Adrenal gland (tissue), 12 donors: Measurements from ENCODE around the gene PIEZO2. TPM values are rescaled to one million over a fixed set of nuclear protein-coding genes. Genes with fewer than 3 reads are reported as not detected.

Source experiments
- DNase-seq, 7 donors: peaks; one replicate each; pipeline ENCODE4 v3.0.0-alpha.2; 2019 to 2020
- H3K27ac ChIP-seq, 5 donors: fragments of 200-600 bp; sonication (generic) in 4 of 5; 1 replicate in 3 of 5; 2 replicates in 2 of 5; pipeline versions ENCODE4 v1.5.1 to v1.8.0; 2016 to 2020; ENCODE audit warnings: mild to moderate bottlenecking in 1 of 5
- H3K27me3 ChIP-seq: fragments of 200-600 bp; 2 replicates; pipeline ENCODE4 v1.8.0; 2021
- H3K36me3 ChIP-seq, 2 donors: fragments of 200-600 bp; replicated peaks in 1 of 2; 1 replicate in 1 of 2; 2 replicates in 1 of 2; pipeline versions ENCODE4 v1.5.1 to v1.8.0; 2018 to 2022
- H3K4me1 ChIP-seq, 2 donors: fragments of 200-600 bp; replicated peaks in 1 of 2; 1 replicate in 1 of 2; 2 replicates in 1 of 2; pipeline versions ENCODE4 v1.5.1 to v1.8.0; 2018 to 2021
- H3K4me3 ChIP-seq, 4 donors: fragments of 200-600 bp; sonication (generic) in 3 of 4; one replicate each; pipeline ENCODE4 v1.5.1; 2016 to 2018
- H3K9me3 ChIP-seq, 3 donors: fragments of 200-600 bp; sonication (generic) in 1 of 3; replicated peaks in 1 of 3; 1 replicate in 2 of 3; 2 replicates in 1 of 3; pipeline versions ENCODE4 v1.5.1 to v1.8.0; 2016 to 2021
- CTCF ChIP-seq, 6 experiments: fragments of 450-650 bp in 4 of 6; fragments of 200-600 bp in 2 of 6; sonication (generic) in 1 of 6; IDR thresholded peaks; 1 replicate in 5 of 6; 2 replicates in 1 of 6; pipeline versions ENCODE4 v1.5.1 to v1.8.0; 2016 to 2021; ENCODE audit warnings: antibody characterized with exemption in 6 of 6, mild to moderate bottlenecking in 2 of 6, moderate library complexity in 1 of 6
- POLR2A ChIP-seq, 2 donors: fragments of 450-650 bp; IDR thresholded peaks; one replicate each; pipeline ENCODE4 v1.6.1; 2017; ENCODE audit warnings: antibody characterized with exemption in 2 of 2, mild to moderate bottlenecking in 2 of 2, moderate library complexity in 1 of 2
- WGBS, 4 donors: extraction: QIAGEN DNeasy Blood & Tissue Kit in 2 of 4; methylation state at CpG; one replicate each; pipeline versions ENCODE4 v1.1.5 to v1.1.7; 2013 to 2017; 5-methylcytosine and 5-hydroxymethylcytosine counted together
- intact Hi-C, 2 donors: fragments of 100-400 bp; cut with DNase I; formaldehyde crosslinking; loops; one replicate each; pipeline versions ENCODE4 v1.14.1 to v1.15.0; 2022 to 2023
- polyA plus RNA-seq, 3 donors: library from polyadenylated mRNA; stranded (reverse); fragments of 200-250 nt in 2 of 3; fragments of 350-450 nt in 1 of 3; fragmentation: Illumina TruSeq in 1 of 3; extraction: RNeasy Lipid Tissue Mini Kit (QIAGEN cat#74804) in 1 of 3; gene quantifications; one replicate each; pipeline ENCODE4 v1.2.3, GENCODE V29; 2013 to 2014
- total RNA-seq, 9 donors: library from RNA; depleted of rRNA in 4 of 9; stranded (reverse); fragments of >200 nt in 4 of 9; fragments of 120-200 nt in 1 of 9; fragmentation: NEBNext Ultra II Directional in 1 of 9; extraction: Animal tissue kit (Norgen Biotek cat#: 25700) in 1 of 9; gene quantifications; one replicate each; pipeline versions ENCODE4 v1.1.0 to v1.2.4, GENCODE V29; 2013 to 2023
- donor health status: healthy with polysubstance abuse.
- donor health status: Bipolar disorder and iron deficiency.
- donor health status: DM: yes; HTN: yes; CAD: no.
- donor health status: DM: no; HTN: no; CAD: no.
- donor health status: DM: no; HTN: no; CAD: no.
- donor health status: DM: yes; HTN: yes; CAD: no.

Gene PIEZO2
- total and polyA plus RNA-seq, 12 donors: 0.88 to 18.0 (median 2.6) TPM

GRCh38 chr18:10820681-10821080 lies 328.7 kb downstream of the PIEZO2 start:
- no peaks in the 10 kb centered on the region for H3K9me3 ChIP-seq
- TF ChIP-seq CTCF (IDR thresholded peaks at IDR 0.05) (no peak), POLR2A (IDR thresholded peaks at IDR 0.05) (no peak)
- H3K4me1 ChIP-seq: no peaks in the 10 kb centered on the region
- intact Hi-C loops: no loop called here
- no peak overlapping the region for H3K27ac ChIP-seq
- no peak overlapping the region for H3K4me3 ChIP-seq
- WGBS, 4 donors: 63 to 87% (median 85%) methylated on average over 5 of the region's 5 CpGs
- no peaks in the 10 kb centered on the region for H3K27me3 ChIP-seq
- H3K36me3 ChIP-seq: no peaks in the 10 kb centered on the region
- no peak for DNase-seq

- no peak for TF ChIP-seq POLR2A (IDR thresholded peaks at IDR 0.05)
- TF ChIP-seq CTCF (IDR thresholded peaks at IDR 0.05): no peak
- Histone ChIP-seq H3K27me3 (no peaks in the 10 kb centered on the region), H3K4me3 (no peak overlapping the region), H3K4me1 (no peaks in the 10 kb centered on the region), H3K36me3 (no peaks in the 10 kb centered on the region), H3K27ac (no peak overlapping the region), H3K9me3 (no peaks in the 10 kb centered on the region)
- DNase-seq: no peak
- intact Hi-C loops: no loop called here
- WGBS, 4 donors: 50 to 63% (median 57%) methylated on average over 4 of the region's 4 CpGs
Observed at GRCh38 chr18:10814336-10814735, 335.0 kb downstream of the PIEZO2 start.

- WGBS, 4 donors: 90 to 100% (median 94%) methylated on average over 3 of the region's 3 CpGs
- Histone ChIP-seq H3K9me3 (no peaks in the 10 kb centered on the region), H3K4me3 (no peak overlapping the region), H3K36me3 (no peaks in the 10 kb centered on the region), H3K4me1 (no peaks in the 10 kb centered on the region), H3K27me3 (no peaks in the 10 kb centered on the region), H3K27ac (no peak overlapping the region)
- no peak for DNase-seq
- no peak for TF ChIP-seq CTCF (IDR thresholded peaks at IDR 0.05)
- intact Hi-C loops: no loop called here
Observed at GRCh38 chr18:10805587-10806118, 343.7 kb downstream of the PIEZO2 start.

GRCh38 chr18:10804126-10804525 lies 345.2 kb downstream of the PIEZO2 start:
- no peak overlapping the region for H3K27ac ChIP-seq
- intact Hi-C loops: no loop called here
- WGBS, 4 donors: 83 to 89% (median 87%) methylated on average over 9 of the region's 9 CpGs

More at GRCh38 chr18:10804126-10804525, 345.2 kb downstream of the PIEZO2 start:
- Histone ChIP-seq H3K36me3 (no peaks in the 10 kb centered on the region), H3K27me3 (no peaks in the 10 kb centered on the region), H3K9me3 (no peaks in the 10 kb centered on the region), H3K4me3 (no peak overlapping the region), H3K4me1 (no peaks in the 10 kb centered on the region)
- DNase-seq: no peak
- no peak for TF ChIP-seq CTCF (IDR thresholded peaks at IDR 0.05)
- TF ChIP-seq POLR2A (IDR thresholded peaks at IDR 0.05): no peak
